ENCODE results near the gene POR. TPM values are rescaled to one million over a fixed set of nuclear protein-coding genes. Genes with fewer than 3 reads are reported as not detected.

POR gene
- total and polyA plus RNA-seq, 12 donors = 268 to 1,301 (median 597) TPM

GRCh38 chr7:75913437-75913836 lies 1.5 kb upstream of the POR start:
- peaks cover 24 to 33% of the 10 kb centered on the region in 2 donors for H3K4me1 ChIP-seq (replicated peaks in 1 of 2)
- no peak overlapping the region for H3K4me3 ChIP-seq
- H3K36me3 ChIP-seq (replicated peaks in 1 of 2) = no peaks in the 10 kb centered on the region
- no peaks in the 10 kb centered on the region for H3K9me3 ChIP-seq (replicated peaks in 1 of 3)
- WGBS, 4 donors = 95 to 98% (median 96%) methylated on average over 6 of the region's 6 CpGs
- no peaks in the 10 kb centered on the region for H3K27me3 ChIP-seq
- DNase-seq = no peak
- TF ChIP-seq POLR2A (IDR thresholded peaks at IDR 0.05) (no peak), CTCF (IDR thresholded peaks at IDR 0.05) (no peak)
- intact Hi-C loops (cut with DNase I) = loop anchor here in 1 of 2 donors (10.0 kb wide), 1 partner anchor 81 kb away; the partner anchor contains the start of gene TMEM120A
- H3K27ac ChIP-seq = no peak overlapping the region

GRCh38 chr7:75914169-75914654 lies 743 bp upstream of the POR start:
- DNase-seq = peak in 4 of 7 donors; percentile 39 to 66 (median 49)
- Histone ChIP-seq H3K4me3 (peak overlapping the region in 3 of 4 donors; percentile 25 to 84 (median 80)), H3K9me3 (replicated peaks in 1 of 3) (no peaks in the 10 kb centered on the region), H3K4me1 (replicated peaks in 1 of 2) (peaks cover 24 to 40% of the 10 kb centered on the region in 2 donors), H3K36me3 (replicated peaks in 1 of 2) (no peaks in the 10 kb centered on the region), H3K27me3 (no peaks in the 10 kb centered on the region), H3K27ac (peak overlapping the region; percentile 28 to 97 (median 94))
- no peak for TF ChIP-seq POLR2A (IDR thresholded peaks at IDR 0.05)
- no peak for TF ChIP-seq CTCF (IDR thresholded peaks at IDR 0.05)
- 26 to 28% (median 28%) methylated on average over 18 of the region's 18 CpGs; no CpG with 5 or more reads in 1 of the 4 donors for WGBS, 4 donors
- intact Hi-C loops (cut with DNase I) = loop anchor here in 1 of 2 donors (10.0 kb wide), 1 partner anchor 81 kb away; the partner anchor contains the start of gene TMEM120A

GRCh38 chr7:75915416-75916156 lies 631 bp downstream of the POR start:
- no peaks in the 10 kb centered on the region for H3K36me3 ChIP-seq (replicated peaks in 1 of 2)
- H3K4me1 ChIP-seq (replicated peaks in 1 of 2) = peaks cover 25 to 53% of the 10 kb centered on the region in 2 donors
- H3K27me3 ChIP-seq = no peaks in the 10 kb centered on the region
- H3K27ac ChIP-seq = peak overlapping the region; percentile 85 to 97 (median 94)
- TF ChIP-seq POLR2A (IDR thresholded peaks at IDR 0.05) (peak in 1 of 2 donors; percentile 44), CTCF (IDR thresholded peaks at IDR 0.05) (no peak)
- peak; percentile 45 to 73 (median 58) for DNase-seq
- WGBS, 4 donors = 0 to 2% (median 1%) methylated on average over 19 to 32 of the region's 32 CpGs
- H3K9me3 ChIP-seq (replicated peaks in 1 of 3) = no peaks in the 10 kb centered on the region
- H3K4me3 ChIP-seq = peak overlapping the region in 3 of 4 donors; percentile 80 to 88 (median 84)
- intact Hi-C loops (cut with DNase I) = loop anchor here (5.0 to 10.0 kb wide), 2 partner anchors 72 to 79 kb away; partner anchors contain the start of gene TMEM120A (in 1 of the 2)

GRCh38 chr7:75916259-75916658 lies 1.3 kb downstream of the POR start:
- peaks cover 32 to 60% of the 10 kb centered on the region in 2 donors for H3K4me1 ChIP-seq (replicated peaks in 1 of 2)
- H3K27ac ChIP-seq = peak overlapping the region; percentile 85 to 97 (median 94)
- no peaks in the 10 kb centered on the region for H3K27me3 ChIP-seq
- peak overlapping the region in 2 of 4 donors; percentile 84 to 88 for H3K4me3 ChIP-seq
- H3K9me3 ChIP-seq (replicated peaks in 1 of 3) = no peaks in the 10 kb centered on the region
- WGBS, 4 donors = 25 to 34% (median 32%) methylated on average over 4 to 5 of the region's 5 CpGs
- TF ChIP-seq POLR2A (IDR thresholded peaks at IDR 0.05) (no peak), CTCF (IDR thresholded peaks at IDR 0.05) (no peak)
- no peaks in the 10 kb centered on the region for H3K36me3 ChIP-seq (replicated peaks in 1 of 2)
- no peak for DNase-seq
- intact Hi-C loops (cut with DNase I) = loop anchor here (5.0 to 10.0 kb wide), 2 partner anchors 71 to 79 kb away; partner anchors contain the start of gene TMEM120A (in 1 of the 2)

Measured in adrenal gland (tissue), 12 donors.